ENCODE results near the gene VIM.
"Not testable (repeated sequence)": the region's sequence is repeated elsewhere in the genome, so short reads cannot be mapped to it uniquely, and the experiment has no call there.

VIM gene

GRCh38 chr10:17232276-17232960 lies 4.4 kb downstream of the VIM start:
- DNase-seq (ENCODE audit: low read depth): no peak

- DNase-seq (ENCODE audit: low read depth): no peak
Measured at GRCh38 chr10:17233286-17233991, 5.4 kb downstream of the VIM start.

DNA sequence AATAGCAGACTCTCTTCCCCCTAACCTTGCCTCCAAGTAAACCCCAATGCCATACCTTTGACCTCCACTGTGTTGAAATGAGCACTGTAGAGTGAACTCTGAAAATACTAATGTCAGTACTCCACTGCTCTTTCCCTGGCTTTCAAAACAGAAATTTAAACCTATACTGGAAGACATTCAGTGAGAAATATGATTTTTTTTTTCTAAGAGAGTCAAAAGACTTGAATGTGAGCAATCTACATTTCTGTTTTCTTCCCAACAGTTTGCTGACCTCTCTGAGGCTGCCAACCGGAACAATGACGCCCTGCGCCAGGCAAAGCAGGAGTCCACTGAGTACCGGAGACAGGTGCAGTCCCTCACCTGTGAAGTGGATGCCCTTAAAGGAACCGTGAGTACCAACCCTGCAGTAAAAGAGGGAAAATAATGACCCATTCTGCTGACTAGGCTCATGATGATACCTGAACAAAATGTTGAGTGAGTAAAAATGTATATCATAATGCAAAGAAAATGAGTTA lies 6.4 kb downstream of the VIM start:
- DNase-seq (ENCODE audit: low read depth): no peak

DNA sequence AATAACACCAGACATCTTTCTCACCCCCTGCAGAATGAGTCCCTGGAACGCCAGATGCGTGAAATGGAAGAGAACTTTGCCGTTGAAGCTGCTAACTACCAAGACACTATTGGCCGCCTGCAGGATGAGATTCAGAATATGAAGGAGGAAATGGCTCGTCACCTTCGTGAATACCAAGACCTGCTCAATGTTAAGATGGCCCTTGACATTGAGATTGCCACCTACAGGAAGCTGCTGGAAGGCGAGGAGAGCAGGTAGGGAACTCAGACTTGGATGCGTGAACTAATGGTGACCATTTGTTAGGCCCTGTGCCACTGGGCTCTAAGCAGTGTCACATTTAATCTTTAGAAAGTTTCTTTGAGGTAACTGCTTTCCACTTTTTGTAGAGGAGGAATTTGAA lies 7.1 kb downstream of the VIM start:
- no peak for DNase-seq (ENCODE audit: low read depth)

DNA sequence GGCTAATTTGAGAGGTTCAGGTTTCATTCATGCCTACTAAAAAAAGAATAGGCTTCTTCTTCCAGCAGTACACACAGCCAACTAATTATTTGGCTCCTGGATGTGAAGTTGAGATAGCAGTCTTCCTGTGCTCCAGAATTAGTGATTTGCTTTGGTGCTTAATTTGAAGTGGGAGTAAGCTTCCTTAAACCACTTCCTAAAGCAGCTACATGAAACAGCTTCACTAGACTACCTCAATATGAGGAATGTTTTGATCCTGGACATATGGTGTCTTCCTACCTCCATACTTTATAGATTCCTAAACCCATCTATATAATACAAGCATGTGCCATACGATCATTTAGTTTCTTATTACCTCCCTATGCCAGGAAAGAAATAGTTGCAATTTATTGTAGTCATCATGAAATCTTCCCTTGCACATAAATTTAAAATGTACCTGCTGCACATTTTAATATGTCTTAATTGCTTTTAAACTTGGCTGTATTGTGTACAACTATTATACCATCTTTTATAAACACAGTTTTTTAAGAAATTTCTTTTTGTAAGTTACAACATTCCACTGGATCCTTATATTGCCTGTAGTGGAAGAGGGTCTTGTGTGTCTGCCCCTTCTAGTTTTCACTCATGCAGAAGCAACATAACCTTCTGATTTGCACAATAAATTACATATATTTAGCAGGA lies 8.6 kb downstream of the VIM start:
- DNase-seq (ENCODE audit: low read depth): no peak

DNA sequence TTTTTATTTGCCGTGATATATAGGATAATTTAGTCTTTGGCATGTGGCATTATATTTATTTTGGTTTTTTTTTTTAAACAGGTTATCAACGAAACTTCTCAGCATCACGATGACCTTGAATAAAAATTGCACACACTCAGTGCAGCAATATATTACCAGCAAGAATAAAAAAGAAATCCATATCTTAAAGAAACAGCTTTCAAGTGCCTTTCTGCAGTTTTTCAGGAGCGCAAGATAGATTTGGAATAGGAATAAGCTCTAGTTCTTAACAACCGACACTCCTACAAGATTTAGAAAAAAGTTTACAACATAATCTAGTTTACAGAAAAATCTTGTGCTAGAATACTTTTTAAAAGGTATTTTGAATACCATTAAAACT lies 9.1 kb downstream of the VIM start:
- no peak for DNase-seq (ENCODE audit: low read depth)

GRCh38 chr10:17237915-17238444 lies 9.9 kb downstream of the VIM start:
- DNase-seq (ENCODE audit: low read depth): no peak

DNA sequence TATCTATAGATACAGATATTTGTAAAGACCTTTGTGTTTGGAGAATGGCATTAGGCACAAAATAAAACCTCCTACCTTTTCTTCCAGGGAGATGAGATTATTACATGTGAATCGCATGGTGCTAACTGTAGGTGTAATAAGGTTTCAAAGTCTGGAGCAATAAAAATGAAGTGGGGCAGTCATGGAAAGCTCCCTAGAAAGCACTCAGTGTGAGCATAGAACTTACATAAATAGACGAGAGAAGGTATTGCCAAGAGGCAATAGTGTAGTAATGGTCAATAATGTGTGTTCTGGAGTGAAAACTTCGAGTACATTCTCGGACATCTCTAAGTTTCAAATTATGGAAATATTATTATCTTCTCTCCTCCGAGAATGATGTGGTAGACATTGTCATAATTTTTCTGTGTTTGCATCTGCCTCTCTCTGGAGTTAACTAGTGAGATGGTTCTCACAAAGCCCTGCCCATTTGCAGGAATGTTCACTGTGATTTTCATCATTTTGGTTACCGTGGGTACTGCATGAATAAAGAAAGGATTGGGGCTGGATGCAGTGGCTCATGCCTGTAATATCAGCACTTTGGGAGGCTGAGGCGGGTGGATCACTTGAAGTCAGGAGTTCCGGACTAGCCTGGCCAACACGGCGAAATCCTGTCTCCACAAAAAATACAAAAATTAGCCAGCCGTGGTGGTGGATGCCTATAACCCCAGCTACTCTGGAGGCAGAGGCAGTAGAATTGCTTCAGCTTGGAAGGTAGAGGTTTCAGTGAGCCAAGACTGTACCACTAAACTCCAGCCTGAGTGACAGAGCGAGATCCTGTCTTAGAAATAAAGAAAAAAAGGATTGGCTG lies 10.6 kb downstream of the VIM start:
- DNase-seq (ENCODE audit: low read depth): no peak

- no peak for DNase-seq (ENCODE audit: low read depth)
Measured at GRCh38 chr10:17239345-17240085, 11.5 kb downstream of the VIM start.

- no peak for DNase-seq (ENCODE audit: low read depth)
Measured at GRCh38 chr10:17240096-17240495, 12.1 kb downstream of the VIM start.

DNA sequence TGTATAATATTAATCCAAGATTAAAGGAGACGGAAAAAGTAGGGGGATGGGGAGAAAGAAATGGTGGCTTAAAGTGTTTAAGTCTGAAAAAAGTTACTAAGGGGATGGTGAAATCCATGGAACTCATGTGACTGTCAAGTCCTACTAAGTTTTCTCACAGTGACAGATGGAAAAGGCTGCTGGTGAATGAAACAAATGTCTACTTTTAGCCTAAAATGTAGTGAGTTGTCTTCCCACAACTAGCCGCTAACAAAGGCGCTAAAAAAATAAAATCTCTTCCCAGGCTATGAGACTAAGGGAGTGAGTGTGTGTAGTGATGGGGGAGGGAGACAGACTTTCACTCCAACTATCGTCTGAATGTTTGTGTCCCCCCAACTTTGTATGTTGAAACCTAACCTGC lies 12.6 kb downstream of the VIM start:
- no peak for DNase-seq (ENCODE audit: low read depth)

GRCh38 chr10:17241611-17242333 lies 13.7 kb downstream of the VIM start:
- no peak for DNase-seq (ENCODE audit: low read depth)

DNA sequence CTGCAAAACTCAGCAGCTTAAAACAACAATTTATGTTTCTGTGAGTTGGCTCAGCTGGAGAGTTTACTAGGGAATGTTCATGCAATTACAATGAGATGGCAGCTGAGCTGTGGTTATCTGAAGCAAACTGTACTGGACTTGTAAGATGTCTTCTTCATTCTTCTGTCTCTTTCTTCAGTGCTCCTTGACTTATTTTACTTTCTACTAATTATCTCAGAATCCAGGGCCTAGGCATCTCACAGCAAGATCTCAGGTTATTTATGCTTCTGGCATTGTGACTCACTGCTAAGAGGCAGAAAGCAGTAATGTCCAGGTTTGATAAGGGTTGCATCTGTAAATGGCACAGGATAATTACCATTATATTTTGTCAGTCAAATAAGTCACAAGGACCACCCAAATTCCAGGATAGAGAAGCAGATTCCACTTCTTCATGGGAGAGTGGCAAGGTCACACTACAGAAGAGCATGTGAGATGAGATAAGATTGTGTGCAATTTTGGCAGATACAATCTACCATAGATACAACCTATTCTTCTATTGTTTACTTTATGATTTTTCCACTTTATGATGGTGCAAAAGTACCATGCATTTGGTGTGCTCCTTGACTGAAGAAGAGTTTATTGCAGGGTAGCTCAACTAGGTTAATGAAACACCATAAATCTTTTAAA lies 16.8 kb downstream of the VIM start:
- DNase-seq (ENCODE audit: low read depth): no peak

GRCh38 chr10:17247210-17247609 lies 19.2 kb downstream of the VIM start:
- no peak for DNase-seq (ENCODE audit: low read depth)

- DNase-seq (ENCODE audit: low read depth): no peak
Measured at GRCh38 chr10:17248964-17249363, 20.9 kb downstream of the VIM start.

- DNase-seq (ENCODE audit: low read depth): no peak
Measured at GRCh38 chr10:17249820-17250219, 21.8 kb downstream of the VIM start.

DNA sequence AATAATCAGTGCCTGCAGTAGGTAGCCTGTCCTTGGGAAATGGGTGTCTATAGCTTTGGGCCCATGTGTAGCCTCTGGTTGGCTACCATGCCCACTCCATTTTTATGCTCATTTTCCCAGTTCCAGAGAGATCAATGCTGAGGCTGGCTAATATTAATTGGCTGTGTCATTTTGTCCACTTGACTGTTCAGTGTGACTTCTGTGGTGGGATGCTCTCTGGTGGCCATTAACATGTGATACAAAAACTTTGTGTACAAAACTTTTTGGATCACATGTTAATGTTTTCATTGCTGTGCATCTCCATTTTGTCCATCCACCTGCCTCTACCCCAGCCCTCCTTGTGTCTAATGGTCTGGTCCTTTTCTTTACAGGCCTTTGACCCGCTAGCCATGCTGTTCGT lies 22.7 kb downstream of the VIM start:
- no peak for DNase-seq (ENCODE audit: low read depth)

GRCh38 chr10:17254543-17255050 lies 26.6 kb downstream of the VIM start:
- DNase-seq (ENCODE audit: low read depth): not testable (repeated sequence)

GRCh38 chr10:17255512-17255911 lies 27.5 kb downstream of the VIM start:
- no peak for DNase-seq (ENCODE audit: low read depth)

GRCh38 chr10:17256051-17256450 lies 28.0 kb downstream of the VIM start:
- DNase-seq (ENCODE audit: low read depth): no peak
